Spinal cord (tissue), 10 donors: ENCODE measurements around the gene HEMK1. TPM values are rescaled to one million over a fixed set of nuclear protein-coding genes. Genes with fewer than 3 reads are reported as not detected.
A peak's percentile ranks its signal among the peaks of the same experiment; 100 is the strongest.

Experiments
- DNase-seq, 6 donors: peaks; one replicate each; pipeline versions ENCODE4 v3.0.0 to v3.0.0-alpha.2; 2013 to 2015; ENCODE audit warnings: low spot score in 6 of 6, low read depth in 4 of 6
- H3K27ac ChIP-seq: one replicate; pipeline ENCODE4 v1.5.1; 2013; ENCODE audit warnings: low read depth, low read length, control low read depth
- H3K27me3 ChIP-seq: one replicate; pipeline ENCODE4 v1.6.1; 2013; ENCODE audit warnings: low read length; ENCODE audit not compliant: control insufficient read depth, insufficient read depth
- H3K36me3 ChIP-seq: one replicate; pipeline ENCODE4 v1.6.1; 2013; ENCODE audit warnings: low read length; ENCODE audit not compliant: control insufficient read depth, insufficient read depth
- H3K4me1 ChIP-seq: one replicate; pipeline ENCODE4 v1.6.1; 2013; ENCODE audit warnings: low read length; ENCODE audit not compliant: control insufficient read depth, insufficient read depth
- H3K4me3 ChIP-seq: one replicate; pipeline ENCODE4 v1.5.1; 2013; ENCODE audit warnings: low read depth, low read length, control low read depth
- H3K9me3 ChIP-seq: one replicate; pipeline ENCODE4 v1.6.1; 2013; ENCODE audit warnings: low read length; ENCODE audit not compliant: control insufficient read depth, insufficient read depth
- WGBS: methylation state at CpG from one replicate; pipeline ENCODE4 v1.1.5; 2013; ENCODE audit warnings: missing lambda C conversion rate; ENCODE audit not compliant: insufficient coverage; 5-methylcytosine and 5-hydroxymethylcytosine counted together
- polyA plus RNA-seq, 2 donors: library from polyadenylated mRNA; unstranded; fragments of 120-200 nt; gene quantifications; one replicate each; pipeline ENCODE4 v1.2.1, GENCODE V29; 2013; ENCODE audit not compliant: insufficient read length in 2 of 2
- total RNA-seq, 2 donors: library from RNA; depleted of rRNA in 1 of 2; stranded (reverse); fragments of 120-200 nt in 1 of 2; fragments of >200 nt in 1 of 2; gene quantifications; one replicate each; pipeline versions ENCODE4 v1.2.3 to v1.2.4, GENCODE V29; 2013 to 2014
- donor health status: healthy.

The HEMK1 gene
- total and polyA plus RNA-seq, 4 donors, result 4.3 to 23.7 (median 17.7) TPM

DNA sequence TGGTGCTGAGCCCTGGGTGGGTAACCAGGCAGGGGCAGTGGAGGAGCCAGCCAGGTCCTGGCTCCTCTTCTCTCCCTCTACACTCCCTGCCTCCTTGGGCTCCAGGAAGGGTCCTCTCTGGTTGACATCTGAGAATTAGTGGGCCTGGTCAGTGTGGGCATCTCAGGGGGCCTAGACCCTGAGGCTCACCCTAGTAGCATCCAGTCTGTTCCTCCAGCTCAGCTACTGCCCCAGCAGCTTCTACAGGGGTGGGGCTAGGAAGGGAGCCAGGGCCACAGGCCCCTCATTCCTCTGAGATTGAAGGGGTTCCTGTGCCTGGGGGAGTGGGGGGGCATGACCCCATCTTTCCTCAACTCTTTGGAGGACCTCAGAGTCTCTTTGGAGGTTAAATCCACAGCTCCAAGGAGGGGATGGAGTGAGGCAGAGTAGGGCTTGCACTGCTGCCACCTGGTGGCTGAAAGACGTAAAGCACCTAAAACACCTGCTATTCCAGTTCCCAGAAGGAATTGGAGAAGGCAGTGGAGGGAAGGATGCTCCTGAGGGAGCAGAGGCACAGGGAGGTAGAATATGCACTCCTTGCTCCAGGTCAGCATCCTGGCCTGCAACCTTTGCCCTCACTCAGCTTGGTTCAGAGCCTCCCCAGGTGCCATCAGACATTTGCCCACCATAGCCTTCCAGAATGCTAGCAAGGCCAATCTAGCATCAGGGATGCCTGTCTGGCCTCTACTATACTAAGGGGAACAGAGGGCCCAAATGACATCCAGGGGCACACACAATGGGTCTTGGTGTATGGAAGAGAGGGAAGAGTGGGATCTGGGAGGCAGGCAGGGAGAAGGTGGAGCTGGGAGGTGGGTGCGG is 26.9 kb upstream of the HEMK1 start:
- DNase-seq, result peak; percentile 38 to 95 (median 66)
- H3K9me3 ChIP-seq, result no peaks in the 10 kb centered on the region
- no peaks in the 10 kb centered on the region for H3K36me3 ChIP-seq
- H3K27ac ChIP-seq, result no peak overlapping the region
- no peak overlapping the region for H3K4me3 ChIP-seq
- peaks cover 22% of the 10 kb centered on the region for H3K4me1 ChIP-seq
- H3K27me3 ChIP-seq, result no peaks in the 10 kb centered on the region
- WGBS, result no CpG with 5 or more reads among the region's 2 CpGs

DNA sequence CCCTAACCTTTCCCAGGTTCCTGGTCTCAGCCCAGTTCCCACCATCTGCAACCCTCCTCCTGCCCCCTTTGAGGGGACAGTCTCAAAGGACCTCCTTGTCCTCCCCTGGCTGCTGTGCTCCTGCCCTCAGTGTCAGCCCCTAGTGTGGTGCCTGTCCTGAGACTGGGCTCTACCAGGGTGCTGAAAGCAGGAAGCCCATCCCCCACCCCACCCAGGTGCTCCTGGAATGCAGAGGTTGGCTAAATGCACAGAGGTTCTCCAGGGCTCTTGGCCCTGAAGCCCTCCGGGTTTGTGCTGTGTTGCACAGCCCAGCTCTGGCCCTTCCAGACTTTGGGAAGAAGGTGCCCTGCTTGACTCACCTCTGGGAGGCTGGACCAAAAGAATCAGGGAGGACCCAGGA is 23.5 kb upstream of the HEMK1 start:
- Histone ChIP-seq H3K4me1 (peaks cover 9% of the 10 kb centered on the region), H3K4me3 (no peak overlapping the region), H3K9me3 (no peaks in the 10 kb centered on the region), H3K36me3 (no peaks in the 10 kb centered on the region), H3K27me3 (no peaks in the 10 kb centered on the region), H3K27ac (no peak overlapping the region)
- DNase-seq, result no peak
- 78% methylated on average over 1 of the region's 1 CpG for WGBS

DNA sequence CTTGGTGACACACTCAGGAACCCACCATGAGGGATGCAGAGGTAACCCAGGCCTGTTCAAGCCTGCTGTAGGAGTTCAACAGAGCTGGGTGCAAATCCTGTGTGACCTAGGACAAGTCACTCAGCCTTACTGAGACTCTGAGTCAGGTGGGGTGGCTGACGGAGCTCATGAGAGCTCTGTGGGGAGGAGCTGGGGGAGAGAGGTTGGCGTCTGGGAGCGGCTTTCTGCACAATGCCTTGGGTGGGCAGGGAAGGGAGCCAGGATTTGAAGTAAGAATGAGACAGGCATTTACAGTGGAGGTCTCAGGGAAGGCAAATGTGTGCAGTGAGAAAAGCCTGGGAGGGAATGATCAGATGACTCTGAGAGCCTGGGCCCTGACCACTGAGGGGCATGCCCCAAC is 20.1 kb upstream of the HEMK1 start:
- no peak overlapping the region for H3K27ac ChIP-seq
- H3K4me3 ChIP-seq, result no peak overlapping the region
- no peak for DNase-seq
- WGBS, result 56% methylated on average over 3 of the region's 3 CpGs
- H3K4me1 ChIP-seq, result no peaks in the 10 kb centered on the region
- H3K36me3 ChIP-seq, result no peaks in the 10 kb centered on the region
- no peaks in the 10 kb centered on the region for H3K27me3 ChIP-seq
- no peaks in the 10 kb centered on the region for H3K9me3 ChIP-seq

DNA sequence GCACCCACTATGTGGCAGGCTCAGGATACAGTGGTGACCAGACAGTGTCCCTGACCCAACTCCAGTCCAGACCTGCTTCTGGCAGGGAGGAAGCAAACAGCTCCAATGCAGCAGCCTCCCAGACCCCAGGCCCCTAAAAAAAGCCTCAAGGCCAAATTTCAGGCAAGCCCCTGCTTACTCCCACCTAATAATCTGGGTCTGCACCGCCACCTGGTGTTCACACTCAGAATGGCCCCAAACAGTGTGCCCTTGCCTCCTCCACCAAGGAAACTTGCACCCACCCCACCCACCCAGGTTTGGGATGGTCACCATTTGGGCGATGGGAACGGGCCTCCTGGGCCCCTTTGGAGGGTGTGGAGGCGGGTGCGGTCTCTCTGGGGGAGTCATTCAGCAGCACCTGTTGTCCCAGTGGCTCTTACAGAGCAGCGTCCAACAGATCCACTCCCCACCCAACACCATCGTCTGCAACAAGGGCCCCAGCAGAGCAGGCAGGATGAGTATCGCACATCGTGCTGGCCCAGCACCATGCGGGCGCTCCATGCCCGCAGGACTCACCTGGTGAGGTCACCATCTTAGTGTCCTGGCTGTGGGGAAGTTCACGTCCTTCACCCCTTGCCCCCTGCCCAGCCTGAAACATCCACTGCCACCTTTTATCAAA is 19.1 kb upstream of the HEMK1 start:
- Histone ChIP-seq H3K27ac (no peak overlapping the region), H3K27me3 (no peaks in the 10 kb centered on the region), H3K9me3 (no peaks in the 10 kb centered on the region), H3K4me1 (no peaks in the 10 kb centered on the region), H3K36me3 (no peaks in the 10 kb centered on the region), H3K4me3 (no peak overlapping the region)
- peak in 4 of 6 donors; percentile 54 to 92 (median 70) for DNase-seq
- WGBS, result 64% methylated on average over 8 of the region's 13 CpGs

DNA sequence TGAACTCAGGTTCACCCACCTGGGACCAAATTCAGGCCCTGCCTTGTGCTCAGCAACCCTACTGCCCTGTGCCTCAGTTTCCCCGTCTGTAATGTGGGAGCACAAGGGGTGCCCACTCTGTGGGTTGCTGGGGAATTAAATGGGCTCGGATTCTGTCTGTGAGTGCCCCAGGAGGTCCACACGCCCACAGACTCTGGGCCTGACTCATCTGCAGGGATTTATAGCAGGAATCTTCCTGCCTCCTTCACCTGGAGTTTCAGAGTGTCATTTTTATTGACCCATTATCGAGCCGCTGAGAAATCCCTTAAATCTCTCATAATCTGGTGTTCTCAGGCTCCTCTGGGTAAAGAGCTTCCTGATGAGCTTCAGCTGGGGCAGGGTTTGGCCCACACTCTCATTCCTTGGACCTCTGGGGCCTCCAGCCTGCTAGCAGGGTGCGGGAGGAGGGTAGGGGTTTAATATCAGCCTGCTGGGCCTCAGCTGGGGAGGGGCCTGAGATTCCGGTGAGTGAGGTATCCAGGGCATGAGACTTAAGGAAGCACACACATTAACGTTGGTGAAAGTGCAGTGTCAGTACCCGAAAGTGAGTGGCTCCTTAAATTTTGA is 18.2 kb upstream of the HEMK1 start:
- Histone ChIP-seq H3K36me3 (no peaks in the 10 kb centered on the region), H3K9me3 (no peaks in the 10 kb centered on the region), H3K4me1 (peaks cover under 1% of the 10 kb centered on the region), H3K27ac (no peak overlapping the region), H3K4me3 (no peak overlapping the region), H3K27me3 (no peaks in the 10 kb centered on the region)
- WGBS, result 50% methylated on average over 9 of the region's 9 CpGs
- no peak for DNase-seq

DNA sequence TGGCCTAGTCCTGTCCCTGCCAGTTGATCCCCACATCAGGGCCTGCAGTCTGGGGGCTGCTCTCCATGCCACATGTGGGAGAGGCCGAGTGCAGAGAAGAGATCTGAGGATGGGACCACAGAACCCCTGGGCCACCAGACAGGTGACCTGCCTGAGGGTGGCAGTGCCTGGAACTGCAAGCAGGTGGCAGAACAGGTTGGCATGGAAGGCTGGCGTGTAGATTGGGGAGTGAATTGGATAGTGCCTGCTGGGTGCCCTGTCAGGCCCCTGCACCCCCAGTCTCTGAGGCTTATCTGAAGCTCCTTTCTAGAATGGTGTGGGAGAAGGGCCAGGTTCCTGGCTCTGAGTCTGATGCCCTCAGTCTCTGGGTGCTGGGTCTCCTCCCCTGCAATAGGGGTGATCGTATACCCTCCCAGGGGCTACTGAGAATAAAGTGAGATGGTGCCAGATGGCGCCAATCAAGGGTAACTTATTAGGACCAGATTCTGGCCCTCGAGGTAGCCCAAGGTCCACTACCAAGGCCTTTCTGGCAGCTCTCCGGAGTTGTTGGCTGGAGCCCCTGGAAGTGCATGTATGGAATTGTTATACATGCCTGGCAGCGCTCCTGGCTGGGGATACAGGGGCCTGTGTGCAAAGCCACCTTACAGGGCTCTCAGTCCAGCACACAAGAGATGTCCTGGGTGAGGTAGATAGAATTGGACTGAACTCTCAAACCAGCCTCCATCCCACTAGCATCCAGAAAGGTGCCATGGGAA is 17.5 kb upstream of the HEMK1 start:
- DNase-seq, result no peak
- WGBS, result 73% methylated on average over 4 of the region's 7 CpGs
- H3K27ac ChIP-seq, result no peak overlapping the region
- no peak overlapping the region for H3K4me3 ChIP-seq
- no peaks in the 10 kb centered on the region for H3K36me3 ChIP-seq
- H3K9me3 ChIP-seq, result no peaks in the 10 kb centered on the region
- peaks cover 3% of the 10 kb centered on the region for H3K4me1 ChIP-seq
- no peaks in the 10 kb centered on the region for H3K27me3 ChIP-seq

DNA sequence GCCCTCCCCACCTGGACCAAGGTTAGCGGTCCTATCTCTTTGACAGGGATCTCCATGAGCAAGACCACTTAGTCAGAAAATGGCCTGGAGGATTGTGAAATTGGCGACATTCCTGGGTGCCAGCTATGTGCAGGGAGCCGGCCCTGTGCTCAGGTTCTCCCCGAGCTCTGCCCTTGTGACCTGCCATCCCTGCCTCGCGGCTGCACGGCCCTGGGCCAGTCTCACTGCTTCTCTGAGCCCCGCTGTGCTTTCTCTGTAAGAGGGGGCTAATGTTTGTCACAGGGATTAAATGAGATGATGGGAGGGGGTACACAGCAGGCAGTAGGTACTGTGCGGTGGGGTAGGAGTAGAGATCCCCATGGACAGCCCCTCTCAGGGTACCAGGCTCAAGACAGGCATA is 16.7 kb upstream of the HEMK1 start:
- 84% methylated on average over 9 of the region's 9 CpGs for WGBS
- DNase-seq, result no peak
- Histone ChIP-seq H3K27ac (no peak overlapping the region), H3K4me1 (peaks cover 3% of the 10 kb centered on the region), H3K4me3 (no peak overlapping the region), H3K27me3 (no peaks in the 10 kb centered on the region), H3K9me3 (no peaks in the 10 kb centered on the region), H3K36me3 (no peaks in the 10 kb centered on the region)

DNA sequence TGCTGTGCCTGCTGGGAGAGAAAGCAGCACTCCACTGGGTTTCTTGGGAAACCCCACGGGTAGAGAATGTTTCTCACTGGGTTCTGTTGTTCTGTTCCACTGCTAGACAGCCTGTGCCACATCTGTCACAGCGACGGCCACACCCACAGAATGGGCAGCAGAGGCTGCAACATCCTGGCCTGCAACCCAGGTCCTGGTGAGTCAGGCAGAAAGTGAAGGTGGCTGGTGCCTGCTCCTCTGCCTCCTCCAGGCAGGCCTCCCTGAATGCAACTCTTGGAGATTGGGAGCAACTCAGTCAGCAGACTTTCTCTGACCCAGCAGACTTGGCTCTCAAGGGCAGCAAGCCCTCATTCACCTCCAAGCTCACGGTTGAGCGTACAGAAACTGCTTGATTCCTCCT is 14.8 kb upstream of the HEMK1 start:
- DNase-seq, result no peak
- Histone ChIP-seq H3K36me3 (peaks cover 10% of the 10 kb centered on the region), H3K4me1 (peaks cover 3% of the 10 kb centered on the region), H3K27me3 (no peaks in the 10 kb centered on the region), H3K27ac (no peak overlapping the region), H3K4me3 (no peak overlapping the region), H3K9me3 (no peaks in the 10 kb centered on the region)
- 62% methylated on average over 5 of the region's 5 CpGs for WGBS

DNA sequence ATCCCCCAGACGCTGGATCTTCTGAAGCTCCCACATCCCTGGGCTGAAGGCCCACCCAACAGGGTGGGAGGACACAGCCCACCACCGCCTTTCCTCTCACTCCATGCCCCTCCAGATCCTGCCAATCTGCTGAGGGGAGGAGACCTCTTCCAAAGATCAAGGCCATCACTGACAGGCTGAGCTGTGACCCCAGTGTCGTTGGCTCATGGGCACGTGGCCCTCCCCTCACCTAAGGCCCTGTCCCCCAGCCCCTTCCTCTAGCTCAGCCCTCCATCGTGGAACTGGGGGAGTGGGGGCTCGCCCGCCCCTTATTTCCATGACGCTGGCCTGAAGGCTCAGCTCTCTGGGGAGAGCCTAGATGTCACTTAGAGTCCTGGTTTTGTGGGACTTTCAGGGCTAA is 12.2 kb upstream of the HEMK1 start:
- Histone ChIP-seq H3K27ac (no peak overlapping the region), H3K36me3 (peaks cover 29% of the 10 kb centered on the region), H3K9me3 (no peaks in the 10 kb centered on the region), H3K27me3 (no peaks in the 10 kb centered on the region), H3K4me1 (peaks cover 3% of the 10 kb centered on the region), H3K4me3 (no peak overlapping the region)
- WGBS, result 60% methylated on average over 6 of the region's 8 CpGs
- DNase-seq, result no peak
